ENCODE results near the gene PDZRN4.
A peak's percentile ranks its signal among the peaks of the same experiment; 100 is the strongest.
"Not testable (repeated sequence)": the region's sequence is repeated elsewhere in the genome, so short reads cannot be mapped to it uniquely, and the experiment has no call there.

The PDZRN4 gene

DNA sequence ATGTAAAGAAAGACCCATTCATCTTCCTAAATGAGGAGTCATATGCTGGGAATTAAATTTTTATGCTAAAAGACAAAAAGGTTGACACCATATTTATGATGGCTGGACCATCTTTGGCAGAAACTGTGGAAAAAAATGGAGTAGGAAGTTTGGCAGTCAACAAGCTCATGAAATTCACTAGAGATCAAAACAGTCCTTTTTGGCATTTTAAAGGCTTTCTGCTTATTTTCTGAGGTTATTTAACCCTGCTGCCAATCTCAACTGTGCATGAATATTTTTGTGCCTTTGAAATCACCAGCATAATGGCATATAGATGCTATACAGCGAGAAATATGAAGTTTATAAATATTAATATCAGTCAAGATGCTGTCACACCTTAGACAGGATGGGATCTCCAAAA lies 399.5 kb downstream of the PDZRN4 start:
- no peak for DNase-seq

DNA sequence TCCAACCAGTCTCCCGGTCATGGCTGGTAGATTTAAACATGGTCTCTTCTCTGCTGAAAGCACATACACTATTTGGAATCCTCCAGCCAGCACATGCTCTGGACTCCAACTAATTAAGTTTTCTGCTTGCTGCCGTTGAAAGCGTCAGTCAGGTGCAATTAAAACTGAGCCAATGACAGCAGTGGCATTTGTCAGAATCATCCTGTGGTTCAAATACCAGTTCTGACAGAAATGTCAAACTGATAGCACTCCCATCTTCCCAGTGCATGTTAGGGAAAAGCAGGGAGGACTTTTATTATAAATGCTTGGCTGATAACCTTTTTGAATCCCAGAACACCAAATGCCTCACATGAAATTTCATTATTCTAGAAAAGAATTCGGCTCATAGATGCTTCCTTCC lies 401.8 kb downstream of the PDZRN4 start:
- DNase-seq: no peak

DNA sequence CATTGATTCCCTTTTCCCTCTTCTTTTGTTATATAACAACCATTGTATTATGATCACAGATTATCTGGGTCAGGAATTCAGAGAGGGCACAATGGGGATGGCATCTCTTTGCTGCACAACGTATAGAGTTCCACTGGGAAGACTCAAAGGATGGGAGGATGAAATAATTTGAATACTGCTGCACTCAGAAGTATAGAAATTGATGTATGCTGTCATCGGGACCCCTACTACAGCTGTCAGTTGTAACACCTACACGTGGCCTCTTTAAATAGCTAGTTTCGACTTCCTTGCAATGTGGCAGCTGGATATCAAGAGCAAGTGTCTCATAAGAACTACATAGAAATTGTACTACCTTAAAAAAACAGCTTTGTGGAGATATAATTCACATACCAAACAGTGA lies 408.1 kb downstream of the PDZRN4 start:
- no peak for DNase-seq

DNA sequence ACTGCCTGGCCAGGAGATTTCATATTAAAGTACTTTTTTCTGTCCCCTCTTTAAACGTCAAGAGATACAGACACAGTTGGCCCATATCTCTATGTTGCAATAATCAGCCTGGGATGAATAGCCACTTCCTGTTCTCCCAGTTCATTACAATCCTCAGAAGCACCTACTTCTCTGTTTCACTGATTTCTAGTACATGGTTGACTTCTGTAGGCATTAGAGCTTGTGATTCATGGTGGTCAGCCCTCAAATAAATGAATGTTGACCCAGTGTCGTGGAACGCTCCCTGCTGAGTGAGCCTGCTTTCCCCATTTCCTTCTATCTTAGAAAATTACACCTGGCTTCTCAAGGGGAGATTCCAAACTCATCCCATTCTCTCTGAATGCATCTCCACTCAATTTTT lies 416.7 kb downstream of the PDZRN4 start:
- DNase-seq: peak; percentile 7

DNA sequence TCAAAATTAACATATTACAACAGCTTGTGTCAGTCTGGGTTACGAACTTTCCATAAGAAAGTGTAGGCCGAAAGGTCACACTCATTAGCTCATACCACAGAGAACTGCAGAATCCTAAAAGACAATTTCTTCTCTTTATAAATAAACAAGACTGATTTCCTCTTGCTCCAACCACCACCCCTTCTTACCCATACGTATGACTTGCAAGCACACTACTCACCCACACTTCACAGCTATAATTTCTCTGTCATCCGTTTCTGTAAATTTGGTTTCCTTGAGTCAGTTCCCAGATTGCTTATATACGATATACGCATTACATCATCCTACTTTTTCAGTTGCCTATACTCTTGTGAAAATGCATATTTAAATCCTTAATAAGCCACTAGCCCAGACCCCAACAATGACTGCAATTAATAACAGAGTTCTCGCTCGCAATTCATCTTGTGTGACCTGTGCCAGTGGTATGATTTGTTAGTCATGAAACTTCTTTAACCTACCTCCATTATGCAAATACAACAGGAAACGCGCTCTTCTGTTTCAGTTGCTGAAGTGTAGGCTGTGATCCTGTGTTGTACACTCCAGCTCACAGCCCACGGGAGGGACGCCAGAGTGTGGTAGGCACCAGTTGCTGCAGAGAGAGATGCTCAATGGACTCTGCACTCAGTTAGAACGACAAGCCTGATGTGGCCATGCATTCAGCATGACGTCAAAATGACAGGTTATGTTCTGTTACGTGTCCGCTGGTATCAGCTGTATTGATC lies 417.6 kb downstream of the PDZRN4 start:
- no peak for DNase-seq

DNA sequence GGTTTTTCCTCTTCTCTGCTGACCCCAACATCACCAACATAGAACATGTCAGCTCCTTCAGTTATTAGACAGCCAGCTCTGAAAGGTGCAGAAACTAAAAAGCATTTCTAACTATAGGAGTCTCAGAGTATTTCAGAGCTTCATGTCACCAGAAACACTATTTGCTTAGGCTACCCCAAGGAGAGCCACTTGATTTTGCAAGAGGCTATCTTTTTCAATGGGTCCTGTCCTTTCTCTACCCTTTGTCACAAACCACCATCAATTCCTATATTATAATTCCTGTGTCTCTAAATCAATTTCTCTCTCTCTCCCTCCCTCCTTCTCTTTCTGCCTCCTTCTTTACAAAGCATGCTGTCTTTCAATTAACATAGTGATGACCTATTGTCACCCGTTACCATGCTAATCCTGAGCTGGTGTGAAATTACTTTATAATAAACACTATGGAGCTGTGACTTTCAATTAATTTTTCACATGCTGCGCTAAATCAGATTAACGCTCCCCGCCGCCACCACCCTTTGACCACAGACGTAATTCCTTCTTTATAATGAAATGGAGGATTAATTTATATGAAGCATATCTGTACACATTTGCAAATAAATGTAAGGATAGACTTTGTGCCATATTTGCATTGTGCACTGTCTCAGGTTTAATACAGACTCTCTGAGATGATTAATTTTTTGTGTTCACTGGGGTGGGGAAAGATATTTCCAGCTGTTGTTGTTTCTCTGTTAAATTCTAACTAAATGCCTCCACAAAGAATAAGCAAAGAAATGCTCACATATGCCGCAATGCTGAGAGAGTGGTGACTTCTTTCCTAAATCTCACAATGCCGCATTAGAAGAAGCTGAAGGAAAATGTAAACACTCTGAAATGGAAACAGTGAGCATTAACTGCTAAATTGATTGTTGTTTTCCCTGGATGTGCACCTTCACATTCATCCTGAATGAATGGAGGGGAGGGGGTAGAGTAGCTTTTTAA lies 418.6 kb downstream of the PDZRN4 start:
- no peak for DNase-seq

DNA sequence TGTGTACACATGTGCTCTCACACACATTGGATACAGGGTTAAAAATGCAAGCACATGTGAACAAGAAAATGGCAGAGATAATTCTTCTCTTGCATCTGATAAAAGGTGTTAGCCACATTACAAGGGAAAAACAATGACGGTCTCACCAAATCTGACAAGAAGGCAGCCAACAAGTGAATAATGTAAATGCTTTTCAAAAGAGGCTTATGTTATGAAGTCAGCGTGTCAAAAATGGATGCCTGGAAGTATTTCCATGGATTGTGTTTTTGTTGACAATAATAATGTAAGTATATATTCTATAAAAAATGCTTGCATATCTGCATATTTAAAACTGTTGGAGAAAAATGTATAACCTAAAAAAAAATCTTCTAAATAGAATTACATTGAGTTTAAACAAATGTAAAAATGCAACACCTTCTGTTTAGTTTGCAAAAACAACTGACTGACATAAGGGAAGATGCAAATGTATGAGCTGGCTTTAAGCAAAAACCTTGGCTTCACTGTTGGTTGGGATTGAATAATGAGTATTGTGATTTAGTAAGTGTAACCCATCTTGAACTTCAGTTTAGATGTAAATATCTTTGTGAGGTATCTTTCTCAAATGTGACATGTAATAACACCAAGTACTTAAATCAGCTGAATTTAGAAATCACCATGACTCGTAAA lies 424.9 kb downstream of the PDZRN4 start:
- no peak for DNase-seq

DNA sequence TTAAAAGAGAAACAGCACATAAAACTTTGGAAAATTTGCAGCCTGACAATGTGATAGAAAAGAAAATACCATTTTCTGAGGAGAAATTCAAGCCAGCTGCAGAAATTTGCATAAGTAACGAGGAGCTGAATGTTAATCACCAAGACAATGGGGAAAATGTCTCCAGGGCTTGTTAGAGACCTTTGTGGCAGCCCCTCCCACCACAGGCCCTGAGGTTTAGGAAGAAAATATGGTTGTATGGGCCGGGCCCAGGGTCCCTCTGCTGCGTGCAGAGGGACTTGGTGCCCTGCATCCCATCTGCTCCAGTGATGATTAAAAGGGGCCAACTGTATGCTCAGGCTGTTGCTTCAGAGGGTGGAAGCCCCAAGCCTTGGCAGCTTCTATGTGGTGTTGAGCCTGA lies 427.1 kb downstream of the PDZRN4 start:
- DNase-seq: not testable (repeated sequence)

DNA sequence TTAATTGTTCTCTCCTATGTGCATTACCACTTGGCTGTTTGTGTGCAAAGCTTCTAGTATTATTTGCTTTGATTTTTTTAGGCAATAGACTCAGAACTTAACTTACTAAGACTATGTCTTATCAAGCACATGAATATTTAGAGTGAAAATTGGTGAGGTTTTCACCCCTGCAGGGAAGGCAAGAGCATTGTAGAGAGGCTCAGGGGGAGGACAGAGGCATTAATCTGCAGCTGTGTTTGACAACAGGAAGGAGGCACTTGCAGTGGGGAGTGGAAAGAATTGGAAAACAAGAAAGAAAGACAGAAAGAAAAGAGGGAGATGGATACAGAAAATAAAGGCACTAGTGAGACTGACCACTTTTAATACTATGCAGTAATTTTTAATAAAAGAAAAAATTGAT lies 431.6 kb downstream of the PDZRN4 start:
- peak; percentile 58 for DNase-seq

DNA sequence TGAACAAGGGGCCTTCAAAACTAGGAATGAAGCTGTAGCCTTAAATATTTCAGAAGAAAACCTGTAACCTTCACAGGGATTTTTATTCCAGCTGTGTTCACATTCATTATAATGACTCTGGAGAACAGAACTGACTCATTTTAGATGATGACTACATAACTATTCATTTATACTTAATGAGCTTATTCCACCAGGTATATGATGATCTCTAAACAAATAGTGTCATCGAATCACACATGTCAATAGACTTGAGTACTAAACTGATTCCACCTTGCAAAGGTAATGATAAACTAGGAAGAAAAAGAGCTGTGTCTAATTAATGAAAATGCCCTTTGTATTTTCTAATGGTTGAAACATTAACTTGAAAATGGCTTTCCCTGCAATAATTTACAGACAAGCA lies 433.2 kb downstream of the PDZRN4 start:
- DNase-seq: peak; percentile 11

Data from NCI-H510A treated with DMSO at 0.1 percent for 48 hours (cell line).